Sigmoid colon (tissue), 7 donors: ENCODE measurements around the gene FOXP1. TPM values are rescaled to one million over a fixed set of nuclear protein-coding genes. Genes with fewer than 3 reads are reported as not detected.
A peak's percentile ranks its signal among the peaks of the same experiment; 100 is the strongest.

Experiments used
- DNase-seq: peaks from one replicate; pipeline ENCODE4 v3.0.0-alpha.2; 2019
- H3K27ac ChIP-seq, 4 donors: fragments of 200-600 bp; sonication (generic); one replicate each; pipeline ENCODE4 v1.5.1; 2016 to 2019; ENCODE audit warnings: mild to moderate bottlenecking in 1 of 4
- H3K27me3 ChIP-seq, 3 donors: fragments of 200-600 bp; sonication (generic); one replicate each; pipeline ENCODE4 v1.5.1; 2019; ENCODE audit warnings: mild to moderate bottlenecking in 1 of 3
- H3K36me3 ChIP-seq, 4 donors: fragments of 200-600 bp; sonication (generic); one replicate each; pipeline ENCODE4 v1.5.1; 2016 to 2019
- H3K4me1 ChIP-seq, 4 donors: fragments of 200-600 bp; sonication (generic); one replicate each; pipeline ENCODE4 v1.5.1; 2017 to 2019
- H3K4me3 ChIP-seq, 4 donors: fragments of 200-600 bp; sonication (generic); one replicate each; pipeline ENCODE4 v1.5.1; 2017 to 2019; ENCODE audit warnings: mild to moderate bottlenecking in 2 of 4, moderate library complexity in 1 of 4
- H3K9me3 ChIP-seq, 4 donors: fragments of 200-600 bp in 3 of 4; sonication (generic) in 3 of 4; one replicate each; pipeline versions ENCODE4 v1.5.1 to v1.6.1; 2013 to 2019
- EP300 ChIP-seq, 4 donors: sonication (generic); formaldehyde crosslinking; IDR thresholded peaks; one replicate each; pipeline ENCODE4 v1.6.1; 2017; ENCODE audit warnings: antibody characterized with exemption in 4 of 4
- POLR2A ChIP-seq, 2 donors: fragments of 450-650 bp; IDR thresholded peaks; one replicate each; pipeline ENCODE4 v1.6.1; 2016; ENCODE audit warnings: antibody characterized with exemption in 2 of 2, mild to moderate bottlenecking in 2 of 2, moderate library complexity in 2 of 2
- POLR2AphosphoS5 ChIP-seq, 4 donors: sonication (generic); formaldehyde crosslinking; IDR thresholded peaks; one replicate each; pipeline ENCODE4 v1.6.1; 2017; ENCODE audit warnings: antibody characterized with exemption in 4 of 4
- WGBS, 2 donors: extraction: QIAGEN DNeasy Blood & Tissue Kit; methylation state at CpG; one replicate each; pipeline ENCODE4 v1.1.7; 2013; 5-methylcytosine and 5-hydroxymethylcytosine counted together
- intact Hi-C: fragments of 100-400 bp; cut with DNase I; formaldehyde crosslinking; loops from one replicate; pipeline ENCODE4 v1.15.1; 2023
- polyA plus RNA-seq, 3 donors: library from polyadenylated mRNA; stranded (reverse); fragments of 200-250 nt; gene quantifications; one replicate each; pipeline ENCODE4 v1.2.3, GENCODE V29; 2013
- total RNA-seq, 4 donors: library from RNA; depleted of rRNA; stranded (reverse); fragments of >200 nt; gene quantifications; one replicate each; pipeline ENCODE4 v1.1.0, GENCODE V29; 2016
- TF ChIP-seq, protein P1 (sequence below), 4 experiments: fragments of 450-650 bp in 3 of 4; fragments of 200-600 bp in 1 of 4; IDR thresholded peaks; one replicate each; pipeline ENCODE4 v1.5.1; 2016 to 2019; ENCODE audit warnings: antibody characterized with exemption in 4 of 4, mild to moderate bottlenecking in 3 of 4, moderate library complexity in 2 of 4
- donor health status: healthy with polysubstance abuse.
- donor health status: Bipolar disorder and iron deficiency.
- donor health status: healthy.

The FOXP1 gene
- total and polyA plus RNA-seq, 7 donors: 13.8 to 232 (median 139) TPM

DNA sequence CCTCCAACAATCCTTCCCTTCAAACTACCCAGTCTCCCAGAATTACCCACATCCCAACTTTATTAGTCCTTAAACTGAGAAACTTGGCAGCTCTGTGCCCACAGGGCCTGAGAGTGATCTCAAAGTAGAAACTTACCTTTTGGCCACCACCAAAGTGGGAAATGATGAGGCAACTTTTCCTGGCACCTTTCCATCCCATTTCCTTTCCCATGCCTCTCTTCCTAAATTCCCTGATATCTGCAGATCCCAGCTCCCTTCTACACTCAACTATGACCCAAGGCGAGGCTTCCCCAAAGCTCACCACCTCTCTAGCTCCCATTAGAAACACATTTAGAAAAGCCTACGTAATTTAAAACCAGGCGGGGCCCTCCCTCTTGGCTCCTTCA is 271.9 kb downstream of the FOXP1 start:
- no peak for DNase-seq
- peak overlapping the region in 3 of 4 donors; percentile 76 to 79 (median 78) for H3K27ac ChIP-seq
- WGBS, 2 donors: 89 to 91% methylated on average over 3 of the region's 3 CpGs
- TF ChIP-seq EP300 (IDR thresholded peaks at IDR 0.05) (no peak), POLR2A (IDR thresholded peaks at IDR 0.05) (no peak), POLR2AphosphoS5 (IDR thresholded peaks at IDR 0.05) (no peak)
- TF ChIP-seq, protein P1, sequence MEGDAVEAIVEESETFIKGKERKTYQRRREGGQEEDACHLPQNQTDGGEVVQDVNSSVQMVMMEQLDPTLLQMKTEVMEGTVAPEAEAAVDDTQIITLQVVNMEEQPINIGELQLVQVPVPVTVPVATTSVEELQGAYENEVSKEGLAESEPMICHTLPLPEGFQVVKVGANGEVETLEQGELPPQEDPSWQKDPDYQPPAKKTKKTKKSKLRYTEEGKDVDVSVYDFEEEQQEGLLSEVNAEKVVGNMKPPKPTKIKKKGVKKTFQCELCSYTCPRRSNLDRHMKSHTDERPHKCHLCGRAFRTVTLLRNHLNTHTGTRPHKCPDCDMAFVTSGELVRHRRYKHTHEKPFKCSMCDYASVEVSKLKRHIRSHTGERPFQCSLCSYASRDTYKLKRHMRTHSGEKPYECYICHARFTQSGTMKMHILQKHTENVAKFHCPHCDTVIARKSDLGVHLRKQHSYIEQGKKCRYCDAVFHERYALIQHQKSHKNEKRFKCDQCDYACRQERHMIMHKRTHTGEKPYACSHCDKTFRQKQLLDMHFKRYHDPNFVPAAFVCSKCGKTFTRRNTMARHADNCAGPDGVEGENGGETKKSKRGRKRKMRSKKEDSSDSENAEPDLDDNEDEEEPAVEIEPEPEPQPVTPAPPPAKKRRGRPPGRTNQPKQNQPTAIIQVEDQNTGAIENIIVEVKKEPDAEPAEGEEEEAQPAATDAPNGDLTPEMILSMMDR (IDR thresholded peaks at IDR 0.05): no peak
- no peaks in the 10 kb centered on the region for H3K36me3 ChIP-seq
- no peak overlapping the region for H3K4me3 ChIP-seq
- H3K27me3 ChIP-seq: no peaks in the 10 kb centered on the region
- peaks cover 0 to 70% (median 42%) of the 10 kb centered on the region in 4 donors for H3K4me1 ChIP-seq
- intact Hi-C loops: loop anchor here (2.0 to 5.0 kb wide), 3 partner anchors 271 to 371 kb away; partner anchors contain the start of gene FOXP1
- H3K9me3 ChIP-seq: no peaks in the 10 kb centered on the region

DNA sequence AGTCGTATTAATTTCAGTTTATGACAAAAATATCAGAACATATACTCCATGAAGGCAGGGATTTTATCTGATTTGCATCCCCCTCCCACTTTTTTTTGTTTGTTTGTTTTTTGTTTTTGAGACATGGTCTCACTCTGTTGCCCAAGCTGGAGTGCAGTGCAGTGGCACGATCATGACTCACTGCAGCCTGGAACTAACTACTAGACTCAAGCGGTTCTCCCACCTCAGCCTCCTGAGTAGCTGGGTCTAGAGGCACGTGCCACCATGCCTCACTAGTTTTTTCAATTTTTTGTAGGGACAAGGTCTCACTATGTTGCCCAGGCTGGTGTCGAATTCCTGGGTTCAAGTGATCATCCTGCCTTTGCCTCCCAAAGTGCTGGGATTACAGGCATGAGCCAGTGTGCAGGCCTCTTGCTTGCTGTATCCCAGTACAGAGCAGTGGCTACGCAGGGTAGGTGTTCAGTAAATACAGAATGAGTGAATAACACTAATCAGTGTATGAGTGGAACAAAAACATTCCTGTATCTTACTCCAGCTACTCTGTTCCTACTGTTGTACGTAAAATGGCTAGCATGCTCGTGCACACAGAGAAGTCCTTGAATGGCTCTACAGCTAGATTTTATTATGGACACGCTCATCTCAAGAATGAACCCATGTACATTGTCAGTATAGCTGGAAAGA is 272.4 kb downstream of the FOXP1 start:
- H3K9me3 ChIP-seq: no peaks in the 10 kb centered on the region
- TF ChIP-seq POLR2AphosphoS5 (IDR thresholded peaks at IDR 0.05): no peak
- TF ChIP-seq EP300 (IDR thresholded peaks at IDR 0.05): no peak
- TF ChIP-seq, protein P1 (IDR thresholded peaks at IDR 0.05): no peak
- no peak for TF ChIP-seq POLR2A (IDR thresholded peaks at IDR 0.05)
- H3K27ac ChIP-seq: peak overlapping the region; percentile 25 to 79 (median 77)
- H3K27me3 ChIP-seq: no peaks in the 10 kb centered on the region
- H3K4me3 ChIP-seq: peak overlapping the region in 1 of 4 donors; percentile 15
- 89 to 91% methylated on average over 9 of the region's 9 CpGs for WGBS, 2 donors
- no peak for DNase-seq
- no peaks in the 10 kb centered on the region for H3K36me3 ChIP-seq
- intact Hi-C loops: loop anchor here (2.0 to 5.0 kb wide), 3 partner anchors 272 to 371 kb away; partner anchors contain the start of gene FOXP1
- H3K4me1 ChIP-seq: peaks cover 0 to 72% (median 41%) of the 10 kb centered on the region in 4 donors

DNA sequence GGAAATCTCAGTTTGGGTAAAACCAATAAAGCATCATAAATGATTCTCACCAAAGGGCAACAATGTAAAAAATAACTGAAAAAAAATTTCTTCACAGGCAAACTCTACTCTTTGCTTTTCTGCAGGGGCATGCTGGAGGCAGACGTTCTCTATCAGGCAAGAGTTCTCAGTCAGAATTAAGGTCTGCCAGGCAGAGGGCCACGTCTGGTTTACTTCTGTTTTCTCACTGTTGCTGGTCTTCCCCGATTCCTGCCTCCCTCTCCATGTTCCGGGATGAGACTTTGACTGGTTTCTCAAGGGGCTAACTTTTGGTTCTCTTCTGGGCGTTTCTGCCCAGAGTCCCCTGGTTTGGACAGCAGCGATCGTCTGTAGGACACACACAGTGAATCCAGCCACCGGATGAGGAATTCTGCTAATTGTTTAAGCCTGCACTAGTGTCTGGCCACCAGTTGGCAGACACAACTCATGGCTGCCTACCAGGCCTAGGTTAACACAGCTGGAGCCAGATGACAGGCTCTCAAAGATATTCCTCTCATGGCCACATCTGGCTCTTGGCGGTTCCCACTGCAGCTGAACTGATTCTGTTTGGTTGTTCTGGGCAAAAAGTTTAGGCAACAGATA is 273.1 kb downstream of the FOXP1 start:
- no peaks in the 10 kb centered on the region for H3K9me3 ChIP-seq
- H3K27ac ChIP-seq: peak overlapping the region; percentile 25 to 79 (median 77)
- H3K4me3 ChIP-seq: peak overlapping the region in 2 of 4 donors; percentile 7 to 15
- no peak for TF ChIP-seq EP300 (IDR thresholded peaks at IDR 0.05)
- TF ChIP-seq, protein P1 (IDR thresholded peaks at IDR 0.05): peak in 1 of 4 experiments; percentile 14
- TF ChIP-seq POLR2AphosphoS5 (IDR thresholded peaks at IDR 0.05): peak in 1 of 4 donors; percentile 25
- no peak for TF ChIP-seq POLR2A (IDR thresholded peaks at IDR 0.05)
- DNase-seq: peak; percentile 73
- peaks cover 0 to 70% (median 41%) of the 10 kb centered on the region in 4 donors for H3K4me1 ChIP-seq
- H3K27me3 ChIP-seq: no peaks in the 10 kb centered on the region
- intact Hi-C loops: loop anchor here (2.0 to 5.0 kb wide), 3 partner anchors 272 to 372 kb away; partner anchors contain the start of gene FOXP1
- H3K36me3 ChIP-seq: no peaks in the 10 kb centered on the region
- WGBS, 2 donors: 65 to 80% methylated on average over 9 of the region's 9 CpGs

DNA sequence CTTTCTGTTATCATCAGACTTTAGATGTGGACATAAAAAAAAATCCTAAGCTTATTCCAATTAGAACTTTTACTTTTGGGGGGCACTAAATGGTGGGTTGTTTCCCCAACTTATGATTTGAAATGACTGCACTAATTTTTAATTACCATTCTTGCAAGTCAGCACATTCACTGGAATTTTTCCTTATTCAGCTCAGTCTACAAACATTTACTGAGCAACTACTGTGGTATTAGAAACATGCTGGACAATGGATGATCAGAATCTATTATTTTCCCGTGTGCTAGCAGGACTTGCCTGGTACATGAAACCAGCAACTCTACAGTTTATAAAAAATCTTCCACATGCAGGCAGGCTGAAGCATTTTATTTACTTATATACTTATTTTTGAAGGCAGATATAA is 273.6 kb downstream of the FOXP1 start:
- Histone ChIP-seq H3K36me3 (no peaks in the 10 kb centered on the region), H3K27ac (peak overlapping the region in 3 of 4 donors; percentile 76 to 79 (median 78)), H3K9me3 (no peaks in the 10 kb centered on the region), H3K4me3 (no peak overlapping the region), H3K4me1 (peaks cover 0 to 68% (median 39%) of the 10 kb centered on the region in 4 donors), H3K27me3 (no peaks in the 10 kb centered on the region)
- DNase-seq: no peak
- intact Hi-C loops: loop anchor here (2.0 to 5.0 kb wide), 5 partner anchors 178 to 372 kb away; partner anchors contain the start of gene FOXP1
- TF ChIP-seq POLR2A (IDR thresholded peaks at IDR 0.05): no peak
- no peak for TF ChIP-seq POLR2AphosphoS5 (IDR thresholded peaks at IDR 0.05)
- TF ChIP-seq, protein P1 (IDR thresholded peaks at IDR 0.05): no peak
- no peak for TF ChIP-seq EP300 (IDR thresholded peaks at IDR 0.05)
- 85 to 89% methylated on average over 1 of the region's 1 CpG for WGBS, 2 donors
